HG03159 (cell line): ENCODE data around the gene LYPD3.

Experiments used
- ATAC-seq: cut with Tn5 transposase; IDR thresholded peaks from one replicate; pipeline ENCODE4 v1.9.1; 2021; ENCODE audit warnings: mild to moderate bottlenecking, moderate library complexity; ENCODE audit not compliant: unreplicated experiment

The LYPD3 gene

DNA sequence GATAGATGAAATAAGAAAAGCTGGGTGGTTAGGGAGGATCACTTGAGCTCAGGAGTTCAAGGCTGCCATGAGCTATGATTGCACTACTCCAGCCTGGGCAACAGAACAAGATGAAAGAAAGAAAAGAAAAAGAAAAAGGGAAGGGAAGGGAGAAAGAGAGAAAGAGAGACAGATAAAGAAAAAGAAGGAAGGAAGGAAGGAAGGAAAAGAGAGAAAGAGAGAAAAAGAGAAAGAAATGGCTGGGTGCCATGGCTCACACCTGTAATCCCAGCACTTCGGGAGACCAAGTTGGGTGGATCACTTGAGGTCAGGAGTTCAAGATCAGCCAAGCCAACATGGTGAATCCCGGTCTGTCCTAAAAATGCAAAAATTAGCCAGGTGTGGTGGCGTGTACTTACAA, 29.6 kb downstream of the LYPD3 start:
- ATAC-seq = no peak

DNA sequence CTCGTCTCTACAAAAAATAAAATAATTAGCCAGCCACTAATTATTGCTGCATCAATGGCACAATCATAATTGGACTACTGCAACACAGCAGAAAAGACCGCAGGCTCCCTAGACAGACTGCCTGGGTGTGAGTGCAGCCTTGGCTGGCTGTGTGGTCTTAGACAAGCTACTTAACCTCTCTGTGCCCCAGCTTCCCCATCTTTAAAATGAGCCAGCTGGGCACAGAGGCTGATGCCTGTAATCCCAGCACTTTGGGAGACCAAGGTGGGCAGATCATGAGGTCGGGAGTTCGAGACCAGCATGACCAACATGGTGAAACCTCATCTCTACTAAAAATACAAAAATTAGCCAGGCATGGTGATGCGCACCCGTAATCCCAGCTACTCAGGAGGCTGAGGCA, 31.7 kb downstream of the LYPD3 start:
- no peak for ATAC-seq

- no peak for ATAC-seq
These were observed 32.1 kb downstream of the LYPD3 start for GRCh38 chr19:43433358-43433673.

DNA sequence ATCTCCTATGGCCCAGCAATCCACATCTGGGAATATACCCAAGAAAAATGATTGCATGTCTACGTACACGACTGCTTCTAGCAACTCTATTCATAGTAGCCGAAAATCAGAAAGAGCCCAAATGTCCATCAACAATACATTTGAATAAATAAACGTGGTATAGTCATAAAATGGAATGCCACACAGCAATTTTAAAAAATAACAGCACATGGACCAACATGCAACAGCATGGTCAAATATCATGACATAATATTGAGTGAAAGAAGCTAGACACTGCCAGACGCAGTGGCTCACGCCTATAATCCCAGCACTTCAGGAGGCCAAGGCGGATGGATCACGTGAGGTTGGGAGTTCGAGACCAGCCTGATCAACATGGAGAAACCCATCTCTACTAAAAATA, 34.4 kb downstream of the LYPD3 start:
- no peak for ATAC-seq

DNA sequence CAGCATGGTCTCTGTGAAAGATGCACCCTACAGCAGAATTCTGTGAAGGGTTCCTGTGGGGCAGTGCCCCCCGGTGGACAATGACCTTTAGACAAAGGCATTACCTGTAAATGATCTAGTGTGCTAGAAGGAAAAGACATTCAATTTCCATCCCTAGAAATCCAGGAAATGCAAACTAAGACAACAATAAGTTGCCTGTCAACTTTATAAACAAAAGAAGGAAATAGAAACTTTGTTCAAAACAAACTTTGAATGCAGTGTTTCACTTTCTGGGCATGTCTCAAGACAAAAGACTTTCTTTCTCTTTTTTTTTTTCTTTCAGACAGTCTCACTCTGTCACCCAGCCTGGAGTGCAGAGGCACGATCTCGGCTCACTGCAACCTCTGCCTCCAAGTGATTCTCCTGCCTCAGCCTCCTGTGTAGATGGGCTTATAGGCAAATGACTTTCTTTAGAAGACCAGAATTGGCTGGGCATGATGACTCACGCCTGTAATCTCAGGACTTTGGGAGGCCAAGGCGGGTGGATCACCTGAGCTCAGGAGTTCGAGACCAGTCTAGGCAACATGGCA, 35.2 kb downstream of the LYPD3 start:
- no peak for ATAC-seq

DNA sequence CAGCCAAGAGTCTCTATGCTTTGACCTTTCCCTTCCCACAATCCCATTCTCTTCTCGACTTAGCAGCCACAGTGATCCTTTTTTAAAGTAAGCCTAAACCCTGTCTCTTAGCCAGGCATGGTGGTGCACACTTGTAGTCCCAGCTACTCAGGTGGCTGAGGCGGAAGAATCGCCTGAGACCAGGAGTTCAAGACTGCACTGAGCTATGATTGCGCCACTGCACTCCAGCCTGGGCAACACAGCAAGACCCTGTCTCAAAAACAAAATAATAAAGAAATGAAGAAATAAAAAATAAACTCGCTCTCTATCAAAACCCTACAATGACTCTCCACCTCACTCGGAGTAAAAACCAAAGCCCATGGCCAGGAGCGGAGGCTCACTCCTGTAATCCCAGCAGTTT, 36.0 kb downstream of the LYPD3 start:
- ATAC-seq = no peak

- no peak for ATAC-seq
These were observed 39.6 kb downstream of the LYPD3 start for GRCh38 chr19:43425567-43426392.

- no peak for ATAC-seq
These were observed 41.6 kb downstream of the LYPD3 start for GRCh38 chr19:43423779-43424178.

GRCh38 chr19:43422689-43423066, 42.7 kb downstream of the LYPD3 start:
- no peak for ATAC-seq

GRCh38 chr19:43422000-43422688, 43.3 kb downstream of the LYPD3 start:
- ATAC-seq = no peak

DNA sequence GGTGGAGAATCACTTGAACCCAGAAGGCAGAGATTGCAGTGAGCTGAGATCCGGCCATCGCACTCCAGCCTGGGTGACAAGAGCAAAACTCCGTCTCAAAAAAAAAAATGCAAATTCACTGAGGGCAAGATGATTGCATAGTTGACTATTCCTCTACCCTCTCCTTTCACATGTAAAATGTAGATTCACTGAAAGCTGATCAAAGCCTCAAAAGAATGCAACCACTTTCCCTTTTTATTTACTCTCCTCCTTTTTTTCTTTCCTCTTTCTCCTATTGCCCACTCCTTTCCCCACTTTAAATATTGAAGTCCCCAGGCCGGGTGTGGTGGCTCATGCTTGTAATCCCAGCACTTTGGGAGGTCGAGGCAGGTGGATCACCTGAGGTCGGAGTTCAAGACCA, 44.5 kb downstream of the LYPD3 start:
- no peak for ATAC-seq

DNA sequence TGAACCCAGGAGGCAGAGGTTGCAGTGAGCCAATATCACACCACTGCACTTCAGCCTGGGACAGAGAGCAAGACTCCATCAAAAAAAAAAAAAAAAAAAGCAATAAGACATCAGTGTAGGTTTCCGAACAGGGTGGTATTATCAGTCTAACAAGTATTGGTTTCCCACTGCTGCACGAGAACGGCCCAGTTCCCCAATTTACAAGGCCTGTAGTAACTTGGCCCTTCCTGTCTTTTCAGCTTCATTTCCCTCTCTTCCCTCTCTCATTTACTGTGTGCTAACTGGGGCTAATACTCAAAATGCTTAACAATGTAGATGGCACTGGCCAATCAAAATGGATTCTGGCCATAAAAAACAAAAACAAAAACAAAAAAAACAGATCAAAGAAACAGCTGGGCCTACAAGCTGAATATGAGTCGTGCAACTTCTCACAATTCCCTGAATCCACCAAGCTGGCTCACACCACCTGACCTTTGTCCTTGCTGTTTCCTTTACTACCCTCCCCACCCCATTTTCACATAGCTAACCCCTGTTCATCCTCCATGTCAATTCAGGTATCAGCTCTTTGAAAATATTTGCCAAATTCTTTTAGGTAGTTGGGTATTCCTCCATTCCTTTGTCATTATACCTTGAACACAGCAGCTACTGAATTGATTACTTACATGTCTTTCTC, 48.3 kb downstream of the LYPD3 start:
- ATAC-seq = no peak

GRCh38 chr19:43414554-43414953, 50.9 kb downstream of the LYPD3 start, which contains the start of gene TEX101:
TSS of gene TEX101 (plus strand) at chr19:43414890. CDS start at chr19:43415920, 1,030 bp downstream.
- ATAC-seq = no peak

- no peak for ATAC-seq
These were observed 53.0 kb downstream of the LYPD3 start for GRCh38 chr19:43412441-43412840.
